WTC11 (cell line): ENCODE data around the gene NEO1.

Experiments used
- CTCF ChIP-seq: fragments of 200-600 bp; IDR thresholded peaks from 2 replicates; pipeline ENCODE4 v1.8.0; 2022; ENCODE audit warnings: antibody characterized with exemption
- IRF1 ChIP-seq: sonication (generic); formaldehyde crosslinking; IDR thresholded peaks from 2 replicates; pipeline ENCODE4 v1.8.0; 2023; ENCODE audit warnings: missing genetic modification reagents
- MYBL2 ChIP-seq: sonication (generic); formaldehyde crosslinking; IDR thresholded peaks from 2 replicates; pipeline ENCODE4 v1.8.1; 2023; ENCODE audit warnings: mild to moderate bottlenecking, moderate library complexity, missing genetic modification reagents
- TEAD4 ChIP-seq: sonication (generic); formaldehyde crosslinking; IDR thresholded peaks from 2 replicates; pipeline ENCODE4 v1.8.0; 2022; ENCODE audit warnings: mild to moderate bottlenecking, missing genetic modification reagents
- USF2 ChIP-seq: sonication (generic); formaldehyde crosslinking; IDR thresholded peaks from 2 replicates; pipeline ENCODE4 v1.8.1; 2023; ENCODE audit warnings: mild to moderate bottlenecking, missing genetic modification reagents, moderate library complexity
- ZNF232 ChIP-seq: sonication (generic); formaldehyde crosslinking; IDR thresholded peaks from 2 replicates; pipeline ENCODE4 v1.8.0; 2022; ENCODE audit warnings: mild to moderate bottlenecking, missing genetic modification reagents

- TF ChIP-seq USF2 (CRISPR knock-in tag) (no peak), TEAD4 (CRISPR knock-in tag) (no peak), CTCF (no peak), MYBL2 (no peak), ZNF232 (CRISPR knock-in tag) (no peak), IRF1 (CRISPR knock-in tag) (no peak)
These were observed 286.5 kb downstream of the NEO1 start for GRCh38 chr15:73338606-73339374.
